Stimulated activated CD8-positive, alpha-beta memory T cell treated with anti-CD3 and anti-CD28 coated beads, Interleukin-7, amount 100 ng/mL, for 1 hour (primary cell): ENCODE data around the gene PTRH2.

Source experiments
- DNase-seq, 2 donors: peaks; one replicate each; pipeline ENCODE4 v3.0.0-alpha.2; 2020; ENCODE audit warnings: low read depth in 2 of 2

PTRH2 gene

DNA sequence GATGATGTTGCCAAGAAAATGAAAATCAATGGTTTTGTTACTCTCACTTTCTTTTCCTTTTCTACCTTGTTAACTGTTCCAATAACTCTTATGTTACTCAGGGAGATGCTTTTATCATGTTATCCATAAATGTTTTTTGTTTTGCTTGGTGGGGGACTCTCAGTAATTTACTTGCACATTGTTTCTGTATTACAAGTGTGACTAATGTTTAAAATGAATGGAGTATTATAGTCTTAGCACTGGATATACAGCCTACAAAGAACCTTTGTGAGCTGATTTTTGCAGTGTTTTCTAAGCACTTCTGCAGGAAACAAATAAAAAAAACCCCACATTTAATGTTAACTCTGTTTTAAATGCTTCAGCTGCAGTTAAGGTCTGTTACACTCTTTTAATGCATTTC is 12.3 kb upstream of the PTRH2 start:
- DNase-seq: no peak

DNA sequence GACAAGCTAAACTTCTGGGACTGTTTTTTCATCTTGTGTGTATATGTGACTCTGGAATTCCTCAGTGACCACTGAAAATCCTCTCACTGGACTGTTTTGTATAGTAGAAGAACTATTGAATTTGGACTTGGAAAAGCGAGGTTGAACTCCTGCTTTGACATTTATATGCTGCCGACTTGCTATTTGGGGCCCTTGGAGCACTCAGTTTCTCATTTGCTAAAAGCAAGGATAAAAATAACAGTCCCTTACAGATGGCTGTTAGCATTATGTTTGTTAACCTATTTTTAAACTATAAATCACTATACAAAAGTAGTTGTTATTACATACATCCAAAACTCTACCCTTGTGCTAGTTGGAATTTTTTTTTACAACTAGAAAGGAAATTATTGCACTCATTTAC is 9.2 kb upstream of the PTRH2 start:
- no peak for DNase-seq

DNA sequence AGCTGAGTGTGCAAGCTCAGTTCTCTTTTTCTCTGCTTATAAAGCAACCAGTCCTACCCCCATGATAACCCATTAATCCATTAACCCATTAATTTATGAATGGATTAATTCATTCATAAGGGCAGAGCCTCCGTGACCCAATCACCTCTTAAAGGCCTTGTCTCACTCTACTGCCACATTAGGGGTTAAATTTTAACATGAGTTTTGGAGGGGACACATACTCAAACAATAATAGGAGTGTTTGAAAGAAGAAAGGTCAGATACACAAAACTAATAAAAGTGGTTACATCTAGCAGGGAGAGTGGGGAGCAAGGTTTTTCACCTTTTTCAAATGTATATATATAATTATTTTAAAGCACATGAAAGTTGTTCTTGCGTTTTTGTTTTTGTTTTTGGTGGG is 7.0 kb upstream of the PTRH2 start:
- DNase-seq: no peak

DNA sequence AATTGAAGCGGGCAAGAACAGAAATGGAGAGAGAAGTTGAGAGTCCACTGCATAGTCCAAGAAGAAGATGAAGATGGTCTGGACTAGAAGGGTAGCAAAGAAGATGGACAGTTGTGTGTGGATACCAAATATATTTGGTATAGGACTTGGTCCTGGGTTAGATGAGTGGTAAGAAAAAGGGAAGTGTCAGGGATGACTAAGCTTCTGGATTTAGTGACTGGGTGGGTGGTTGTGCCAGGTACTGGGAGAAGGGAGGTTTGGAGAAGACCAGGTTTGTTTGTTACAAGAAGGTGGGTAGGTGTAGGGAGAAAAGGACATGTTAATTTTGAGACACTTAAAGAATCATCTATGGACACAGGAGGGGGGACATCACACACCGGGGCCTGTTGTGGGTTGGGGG is 5.6 kb upstream of the PTRH2 start:
- DNase-seq: no peak

DNA sequence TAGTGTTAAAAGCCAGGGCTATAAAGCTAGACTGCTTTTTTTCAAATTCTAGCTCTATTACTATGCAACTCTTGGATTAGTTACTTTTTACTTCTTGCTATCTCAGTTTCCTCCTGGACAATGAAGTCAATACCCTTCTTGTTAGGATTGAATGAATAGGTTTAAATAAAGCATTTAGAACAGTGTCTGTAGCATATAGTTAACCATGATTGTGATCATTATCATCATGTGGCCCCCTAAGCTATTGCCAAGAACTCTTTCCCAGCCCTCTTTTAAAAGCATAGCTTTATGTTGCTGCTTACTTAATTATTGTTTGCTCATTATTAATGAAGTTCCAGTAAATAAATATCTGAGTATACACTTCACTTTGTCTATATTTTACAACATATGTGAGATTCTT is 4.7 kb upstream of the PTRH2 start:
- DNase-seq: no peak

DNA sequence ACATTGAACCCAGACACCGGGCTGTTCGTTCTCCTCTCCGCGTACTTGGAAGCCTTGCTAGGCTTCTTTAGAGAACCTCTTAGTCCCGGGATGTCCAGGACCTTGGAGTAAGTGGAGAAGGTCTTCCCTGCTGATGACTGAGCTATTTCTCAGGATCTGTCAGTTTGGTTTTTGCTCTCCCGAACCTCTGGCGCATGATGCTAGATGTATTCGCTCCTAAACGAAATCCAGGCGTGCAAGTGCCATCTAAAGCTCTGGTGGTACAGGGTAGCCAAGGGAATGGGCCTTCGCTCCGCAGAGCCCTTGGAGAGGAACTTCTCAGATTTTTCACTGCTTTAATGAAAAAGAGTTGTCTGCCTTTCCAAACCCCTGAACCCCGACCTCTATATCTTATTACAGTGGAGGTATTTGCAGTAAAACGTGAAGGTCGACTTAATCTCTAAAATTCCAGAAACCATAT is 771 bp upstream of the PTRH2 start:
- no peak for DNase-seq

DNA sequence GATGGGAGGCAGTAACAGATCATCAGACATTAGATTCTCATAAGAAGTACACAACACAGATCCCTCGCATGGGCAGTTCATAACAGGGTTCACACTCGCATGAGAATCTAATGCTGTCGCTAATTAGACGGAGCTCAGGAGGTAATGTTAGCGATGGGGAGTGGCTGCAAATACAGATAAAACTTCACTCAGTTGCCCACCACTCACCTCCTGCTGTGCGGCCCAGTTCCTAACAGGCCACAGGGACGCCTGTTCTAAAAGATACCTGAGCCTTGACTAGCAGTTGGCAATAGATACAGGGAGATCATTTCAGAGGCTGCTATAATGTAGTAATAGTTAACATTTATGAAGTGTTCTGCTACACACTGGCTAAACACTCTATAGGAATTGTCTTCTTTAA is 4.9 kb downstream of the PTRH2 start:
- no peak for DNase-seq

DNA sequence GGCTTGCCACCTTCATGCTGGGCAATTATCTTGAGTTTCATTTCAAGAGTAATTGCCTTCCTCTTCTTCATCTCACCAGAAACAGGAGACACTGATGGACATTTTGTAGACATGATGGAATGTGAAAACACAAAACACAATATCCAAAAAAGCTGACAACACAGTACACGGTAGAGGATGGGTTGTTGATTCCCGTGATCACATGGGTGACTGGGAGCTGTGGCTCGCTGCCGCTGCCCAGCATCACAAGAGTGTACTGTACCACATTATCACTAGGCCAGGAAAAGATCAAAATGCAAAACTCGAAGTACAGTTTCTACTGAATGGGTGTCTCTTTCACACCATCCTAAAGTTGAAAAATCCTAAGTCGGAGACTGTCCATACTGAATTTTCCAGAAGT is 7.4 kb downstream of the PTRH2 start:
- no peak for DNase-seq

DNA sequence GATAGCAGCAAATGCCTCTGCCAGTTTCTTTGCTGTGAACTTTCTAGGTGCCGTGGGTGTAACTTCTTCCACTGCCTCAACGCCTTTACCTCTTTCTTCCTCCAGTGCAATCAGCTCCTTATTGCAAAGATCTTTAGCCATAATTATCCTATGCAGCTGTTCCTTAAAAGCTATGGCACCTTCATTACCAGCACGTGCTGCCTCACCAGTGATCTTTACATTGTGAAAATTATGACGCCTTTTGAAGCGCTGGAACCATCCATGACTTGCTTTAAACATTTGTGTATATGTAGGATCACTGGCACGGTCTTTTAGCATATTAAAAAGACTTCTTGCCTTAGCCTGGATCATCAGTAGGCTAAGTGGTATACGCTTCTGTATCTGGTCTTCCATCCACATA is 8.0 kb downstream of the PTRH2 start:
- no peak for DNase-seq

DNA sequence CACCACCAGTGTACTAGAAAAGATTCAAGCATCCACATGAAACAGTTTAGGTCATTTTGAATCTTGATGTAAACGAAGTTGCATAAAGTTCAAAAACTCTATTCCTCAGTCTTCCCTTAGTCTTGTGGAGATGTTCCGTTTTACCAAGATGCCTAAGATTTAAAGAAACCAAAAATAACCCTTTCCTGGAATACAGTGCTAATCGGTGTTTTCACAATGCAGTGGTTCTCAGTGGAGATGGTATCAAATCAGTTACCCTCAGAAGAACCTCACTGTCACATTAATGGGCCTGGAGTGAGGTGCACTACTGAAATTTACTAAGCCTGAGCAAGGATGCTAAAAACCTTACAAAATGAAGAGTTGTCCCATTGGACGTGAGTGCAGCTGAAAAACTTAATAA is 9.1 kb downstream of the PTRH2 start:
- no peak for DNase-seq

DNA sequence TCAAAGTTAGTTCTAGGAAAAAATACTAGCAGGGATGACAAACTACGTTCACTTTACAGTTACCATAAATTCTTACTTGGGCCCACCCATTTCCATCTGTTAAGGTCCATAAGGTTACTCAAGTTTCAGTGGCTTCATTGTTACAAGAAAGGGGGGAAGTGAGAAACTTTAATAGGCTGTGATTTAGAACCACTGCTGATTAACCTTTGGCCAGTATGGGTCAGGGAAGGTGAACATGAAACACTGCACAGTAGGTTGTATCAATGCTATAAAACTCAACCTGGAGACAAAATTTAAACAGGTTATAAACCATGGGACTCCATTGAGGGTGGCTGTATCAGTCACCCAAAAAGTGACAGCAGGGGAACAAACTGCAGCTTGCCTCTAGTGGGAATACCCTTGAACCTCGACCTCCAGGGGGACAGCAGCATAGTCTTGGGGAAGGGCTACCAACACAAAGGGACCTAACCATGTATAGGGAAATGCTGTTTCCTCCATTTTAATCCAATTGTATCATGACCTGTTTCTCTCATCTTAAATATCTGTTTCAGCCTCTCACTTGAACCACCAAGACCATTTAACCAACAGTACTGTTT is 10.4 kb downstream of the PTRH2 start:
- DNase-seq: no peak

DNA sequence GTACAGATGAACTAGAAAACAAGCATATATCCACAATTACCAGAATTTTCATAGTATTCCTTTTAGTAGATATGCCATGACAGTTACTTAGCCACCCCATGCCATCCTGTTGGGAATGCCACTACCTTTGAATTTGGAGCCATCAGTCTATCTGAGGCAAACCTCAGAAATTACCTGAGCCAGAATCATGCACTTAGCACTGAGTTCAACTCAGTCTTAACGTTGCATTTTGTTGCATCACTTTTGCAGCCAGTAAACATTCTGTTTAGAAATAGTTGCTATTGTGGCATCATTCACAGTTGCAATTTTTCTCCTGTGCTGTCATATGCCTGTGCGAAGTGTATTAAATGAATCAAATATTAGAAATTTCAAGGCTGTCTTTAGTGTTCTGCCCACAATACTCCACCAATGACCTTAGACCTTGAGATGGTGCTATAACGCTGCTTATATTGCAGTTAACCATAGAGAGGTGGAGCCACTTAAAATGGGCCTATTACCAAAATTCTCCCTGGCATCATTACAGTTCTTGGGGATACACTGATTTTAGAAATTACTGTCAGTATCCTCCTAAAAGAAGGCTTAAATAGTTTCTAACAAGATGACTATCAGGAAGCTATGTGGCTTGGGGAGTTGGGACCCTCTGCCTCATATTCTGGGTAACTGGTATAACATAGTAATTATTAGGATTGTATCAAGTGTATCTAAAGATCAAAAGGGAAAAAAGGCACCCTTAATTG is 11.1 kb downstream of the PTRH2 start:
- DNase-seq: no peak

DNA sequence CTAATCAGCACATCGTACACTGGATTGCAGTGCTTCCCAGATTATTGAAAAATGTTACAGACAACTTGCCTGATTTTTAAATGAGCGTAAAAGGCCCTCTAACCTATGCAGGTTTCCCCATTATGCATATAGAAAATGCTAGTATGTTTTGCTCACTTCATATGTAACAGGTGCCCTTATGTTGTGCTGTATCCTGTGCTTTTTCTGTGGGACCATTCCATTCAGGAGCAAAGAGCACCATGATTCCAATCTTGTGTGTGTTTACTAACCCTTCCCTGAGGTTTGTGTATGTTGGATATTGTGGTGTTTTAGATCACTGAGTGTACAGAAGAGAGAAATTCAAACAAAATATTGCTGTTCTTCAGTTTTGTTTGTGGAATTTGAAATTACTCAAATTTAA is 12.9 kb downstream of the PTRH2 start:
- no peak for DNase-seq

DNA sequence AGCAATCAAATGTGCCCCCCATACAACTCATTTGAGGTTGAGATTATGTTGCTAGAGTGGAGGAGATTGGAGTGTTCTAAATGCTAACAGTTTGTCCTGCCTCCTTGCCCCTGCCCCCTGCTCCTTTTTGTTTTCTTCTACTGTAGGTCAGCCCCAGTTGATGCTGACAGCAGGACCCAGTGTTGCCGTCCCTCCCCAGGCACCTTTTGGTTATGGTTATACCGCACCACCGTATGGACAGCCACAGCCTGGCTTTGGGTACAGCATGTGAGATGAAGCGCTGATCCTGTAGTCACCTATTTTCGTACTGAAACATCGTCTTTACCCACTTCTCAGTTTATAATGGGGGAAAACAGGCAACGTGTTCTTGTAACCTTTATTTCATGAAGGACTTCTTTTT is 13.6 kb downstream of the PTRH2 start:
- DNase-seq: no peak

DNA sequence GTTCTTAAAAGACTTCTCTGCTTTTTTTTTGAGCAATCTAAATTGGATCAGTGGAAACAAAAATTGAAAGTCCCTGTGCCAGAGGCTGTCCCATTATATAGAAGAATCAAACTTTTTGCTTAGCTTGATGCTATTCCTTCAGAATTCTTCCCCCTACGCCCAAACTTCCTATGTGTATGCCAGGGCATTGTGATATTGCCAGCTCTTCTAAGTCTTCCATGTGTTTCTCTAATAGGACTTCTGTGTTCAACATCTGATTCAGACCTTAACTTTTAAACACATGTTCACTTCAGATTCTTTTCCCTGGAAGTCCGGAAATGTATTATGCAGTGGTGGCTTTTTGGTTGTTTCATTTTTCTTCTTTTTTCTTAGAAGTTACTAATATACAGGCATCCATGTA is 18.7 kb downstream of the PTRH2 start:
- no peak for DNase-seq

DNA sequence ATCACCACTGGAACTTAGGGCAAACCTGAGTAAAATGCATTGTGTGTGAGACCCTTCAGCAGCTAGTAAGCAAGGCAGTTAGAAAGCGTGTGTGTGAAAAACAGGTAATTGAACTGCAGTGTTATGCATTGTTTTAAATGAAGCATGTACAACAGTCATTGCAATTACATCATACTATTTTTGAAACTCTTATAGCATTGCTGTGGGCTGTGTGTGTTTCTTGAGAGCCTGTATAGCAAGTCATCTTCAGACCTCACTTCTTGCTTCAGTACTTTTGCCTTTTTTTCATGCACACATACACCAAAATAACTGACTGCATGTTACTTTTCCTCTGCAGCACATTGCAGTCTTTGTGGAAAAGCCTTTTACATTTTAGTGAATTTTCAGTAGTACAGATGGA is 19.2 kb downstream of the PTRH2 start:
- DNase-seq: no peak

DNA sequence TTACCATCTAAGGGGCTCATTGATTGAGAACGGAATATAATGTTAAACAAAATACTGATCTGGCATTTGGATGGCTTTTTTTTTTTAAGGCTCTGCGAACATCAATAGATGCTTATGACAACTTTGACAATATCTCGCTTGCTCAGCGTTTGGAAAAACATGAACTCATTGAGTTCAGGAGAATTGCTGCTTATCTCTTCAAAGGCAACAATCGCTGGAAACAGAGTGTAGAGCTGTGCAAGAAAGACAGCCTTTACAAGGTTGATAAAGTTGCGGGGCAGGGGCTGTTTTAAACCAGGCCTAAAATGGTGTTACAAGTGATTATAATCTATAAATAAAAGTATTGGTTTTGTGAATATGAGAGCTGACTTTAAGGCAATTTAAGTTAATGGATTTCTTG is 22.3 kb downstream of the PTRH2 start:
- no peak for DNase-seq

DNA sequence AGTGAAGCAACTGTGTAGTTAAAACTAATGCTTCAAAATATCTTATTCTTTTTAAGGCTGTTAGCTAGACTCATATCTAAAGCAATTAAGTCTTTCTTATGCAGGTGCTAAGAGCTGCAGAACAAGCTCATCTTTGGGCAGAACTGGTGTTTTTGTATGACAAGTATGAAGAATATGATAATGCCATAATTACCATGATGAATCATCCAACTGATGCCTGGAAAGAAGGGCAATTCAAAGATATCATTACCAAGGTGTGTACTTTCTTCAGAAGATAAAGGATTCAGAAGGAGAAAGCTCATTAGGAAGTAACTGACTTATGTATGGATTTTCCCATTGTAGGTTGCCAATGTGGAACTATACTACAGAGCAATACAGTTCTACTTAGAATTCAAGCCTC is 23.9 kb downstream of the PTRH2 start:
- DNase-seq: no peak

DNA sequence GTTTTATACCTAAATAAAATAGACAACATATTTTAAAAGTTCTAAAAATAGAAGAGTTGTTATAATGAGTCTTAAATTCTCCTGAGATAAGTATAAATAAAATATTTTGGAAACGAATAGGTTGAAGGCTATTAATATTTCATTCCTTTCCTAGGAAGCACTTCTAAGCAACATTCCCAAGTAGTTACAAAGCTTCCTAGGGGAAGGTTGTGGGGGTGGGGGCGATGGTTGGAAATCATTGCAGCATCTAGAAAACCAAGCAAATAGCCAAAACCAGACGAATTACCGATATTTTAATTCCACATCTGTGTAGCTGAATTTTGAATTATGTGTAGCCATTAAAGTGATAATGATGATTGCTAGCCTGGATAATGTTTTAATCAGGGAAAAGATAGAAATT is 26.9 kb downstream of the PTRH2 start:
- no peak for DNase-seq

DNA sequence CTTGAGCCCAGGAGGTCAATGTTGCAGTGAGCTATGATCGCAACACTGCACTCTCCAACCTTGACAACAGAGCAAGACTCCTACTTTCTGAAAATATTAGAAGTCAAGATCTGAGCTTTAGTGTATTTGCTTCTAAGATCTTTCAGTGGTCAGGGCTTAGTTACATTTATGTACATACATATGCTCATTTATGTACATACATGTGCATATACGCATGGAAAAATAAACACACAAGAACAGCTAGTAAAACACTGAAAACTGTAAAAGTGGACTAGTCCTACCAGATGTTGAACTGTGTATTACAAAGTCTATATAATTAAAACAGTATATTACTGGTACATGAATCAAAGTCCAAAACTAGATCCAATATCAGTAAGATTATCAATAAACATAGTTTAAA is 28.3 kb downstream of the PTRH2 start:
- DNase-seq: no peak

DNA sequence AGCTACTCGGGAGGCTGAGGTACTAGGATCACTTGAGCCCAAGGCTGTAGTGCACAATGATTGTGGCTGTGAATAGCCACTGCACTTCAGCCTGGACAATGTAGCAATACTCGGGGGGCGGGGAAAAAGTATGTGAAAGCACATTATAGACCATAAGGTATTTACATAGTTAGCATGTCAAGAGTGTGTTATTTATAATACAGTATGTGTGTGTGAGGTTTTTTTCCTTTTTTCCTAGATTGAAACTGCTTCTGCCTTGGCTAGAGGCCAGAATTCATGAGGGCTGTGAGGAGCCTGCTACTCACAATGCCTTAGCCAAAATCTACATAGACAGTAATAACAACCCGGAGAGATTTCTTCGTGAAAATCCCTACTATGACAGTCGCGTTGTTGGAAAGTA is 30.5 kb downstream of the PTRH2 start:
- no peak for DNase-seq

DNA sequence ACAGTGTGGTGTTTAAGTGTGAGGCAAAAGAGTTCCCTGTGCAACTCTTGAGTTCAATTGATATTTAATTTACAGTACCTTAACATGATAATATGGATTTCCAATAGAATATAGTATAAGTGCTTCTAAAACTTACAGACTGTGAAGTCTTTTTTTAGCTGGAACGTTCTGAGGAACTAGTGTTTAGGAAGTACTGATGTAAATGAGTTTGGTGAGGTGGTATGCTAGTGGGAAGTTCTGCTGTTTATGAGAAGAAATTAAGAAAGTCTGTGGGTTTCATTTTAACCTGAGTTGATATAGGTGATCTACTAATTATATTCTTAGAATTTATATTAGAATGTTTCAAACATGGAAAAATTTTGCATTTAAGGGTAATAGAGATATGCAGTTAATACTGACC is 32.0 kb downstream of the PTRH2 start:
- no peak for DNase-seq

DNA sequence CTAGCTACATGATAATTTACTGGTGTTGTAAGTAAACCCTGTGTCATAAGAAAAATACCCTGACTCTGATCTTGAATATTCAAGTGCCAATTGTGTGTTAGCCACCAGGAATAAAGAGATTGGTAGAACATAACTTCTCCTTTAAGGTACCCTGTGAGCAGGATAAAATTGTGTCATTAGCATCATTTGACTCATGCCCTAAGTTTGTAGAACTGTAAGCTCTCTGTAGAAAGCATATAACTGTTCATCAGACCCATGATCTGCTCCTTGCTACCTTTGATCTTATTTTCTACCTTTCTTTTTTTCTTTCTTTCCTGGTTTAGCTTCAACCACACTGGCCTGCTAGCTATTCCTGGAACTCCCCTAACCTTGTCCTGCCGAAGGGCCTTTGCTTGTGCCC is 35.8 kb downstream of the PTRH2 start:
- no peak for DNase-seq

DNA sequence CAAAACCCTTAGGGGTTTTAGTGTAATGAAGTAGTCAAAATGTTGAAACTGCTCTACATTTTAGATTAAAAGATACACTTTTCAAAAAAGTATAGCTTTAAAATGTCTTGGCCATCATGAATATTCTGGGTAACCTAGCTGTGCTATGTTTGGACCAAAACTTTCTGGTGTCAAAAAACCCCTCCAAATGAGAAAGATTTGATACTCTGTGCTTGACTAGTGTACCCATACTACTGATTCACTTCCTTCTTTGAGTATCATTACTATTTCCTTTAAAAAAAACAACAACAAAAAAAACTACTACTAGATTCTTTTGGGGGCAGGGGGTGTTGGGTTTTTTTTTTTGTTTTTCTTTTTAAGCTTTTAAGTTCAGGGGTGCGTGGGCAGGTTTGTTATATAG is 37.3 kb downstream of the PTRH2 start:
- DNase-seq: no peak
